GM23338 (cell line): Measurements from ENCODE around the gene UBALD1.

Source experiments
- CREB1 ChIP-seq: fragments of 250-450 bp; sonication (Bioruptor Pico); IDR thresholded peaks from 2 replicates; pipeline ENCODE4 v1.5.0; 2020; ENCODE audit warnings: low read depth, mild to moderate bottlenecking, moderate library complexity
- EZH2 ChIP-seq: fragments of 200-600 bp; sonication (generic); IDR thresholded peaks from one replicate; pipeline ENCODE4 v1.8.0; 2017; ENCODE audit warnings: antibody characterized with exemption, mild to moderate bottlenecking, low read depth; ENCODE audit not compliant: unreplicated experiment
- EZH2phosphoT487 ChIP-seq: fragments of 200-600 bp; sonication (generic); IDR thresholded peaks from one replicate; pipeline ENCODE4 v1.8.1; 2018; ENCODE audit warnings: antibody characterized with exemption; ENCODE audit not compliant: unreplicated experiment
- POLR2AphosphoS5 ChIP-seq: IDR thresholded peaks from 2 replicates; pipeline ENCODE4 v1.6.1; 2016; ENCODE audit warnings: antibody characterized with exemption, low read depth
- REST ChIP-seq: IDR thresholded peaks from one replicate; pipeline ENCODE4 v1.6.1; 2018; ENCODE audit warnings: antibody characterized with exemption; ENCODE audit not compliant: unreplicated experiment
- TF ChIP-seq, protein P1 (sequence below), 2 experiments: fragments of 200-600 bp in 1 of 2; sonication (generic) in 1 of 2; conservative IDR thresholded peaks; 2 replicates each; pipeline versions ENCODE4 v1.5.1 to v1.6.1; 2016 to 2017; ENCODE audit warnings: antibody characterized with exemption in 2 of 2, low read depth in 2 of 2, mild to moderate bottlenecking in 2 of 2, moderate library complexity in 1 of 2

- no peak for TF ChIP-seq EZH2phosphoT487
- TF ChIP-seq, protein P1, sequence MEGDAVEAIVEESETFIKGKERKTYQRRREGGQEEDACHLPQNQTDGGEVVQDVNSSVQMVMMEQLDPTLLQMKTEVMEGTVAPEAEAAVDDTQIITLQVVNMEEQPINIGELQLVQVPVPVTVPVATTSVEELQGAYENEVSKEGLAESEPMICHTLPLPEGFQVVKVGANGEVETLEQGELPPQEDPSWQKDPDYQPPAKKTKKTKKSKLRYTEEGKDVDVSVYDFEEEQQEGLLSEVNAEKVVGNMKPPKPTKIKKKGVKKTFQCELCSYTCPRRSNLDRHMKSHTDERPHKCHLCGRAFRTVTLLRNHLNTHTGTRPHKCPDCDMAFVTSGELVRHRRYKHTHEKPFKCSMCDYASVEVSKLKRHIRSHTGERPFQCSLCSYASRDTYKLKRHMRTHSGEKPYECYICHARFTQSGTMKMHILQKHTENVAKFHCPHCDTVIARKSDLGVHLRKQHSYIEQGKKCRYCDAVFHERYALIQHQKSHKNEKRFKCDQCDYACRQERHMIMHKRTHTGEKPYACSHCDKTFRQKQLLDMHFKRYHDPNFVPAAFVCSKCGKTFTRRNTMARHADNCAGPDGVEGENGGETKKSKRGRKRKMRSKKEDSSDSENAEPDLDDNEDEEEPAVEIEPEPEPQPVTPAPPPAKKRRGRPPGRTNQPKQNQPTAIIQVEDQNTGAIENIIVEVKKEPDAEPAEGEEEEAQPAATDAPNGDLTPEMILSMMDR (conservative IDR thresholded peaks at IDR 0.05; ENCODE audit: low read depth in 2 of 2) = no peak
- no peak for TF ChIP-seq REST
- no peak for TF ChIP-seq POLR2AphosphoS5
- no peak for TF ChIP-seq CREB1 (CRISPR knock-in tag)
- TF ChIP-seq EZH2 = no peak
Measured at GRCh38 chr16:4601036-4601863, 13.4 kb downstream of the UBALD1 start.
